SK-N-SH treated with all-trans-retinoic acid at 6 μM for 48 hours (cell line): ENCODE results near the gene CBX5.

Experiments
- ARNTL ChIP-seq: fragments of 450-650 bp; formaldehyde crosslinking; IDR thresholded peaks from 2 replicates; pipeline ENCODE4 v1.5.0; 2020; ENCODE audit warnings: low read depth, mild to moderate bottlenecking, moderate library complexity, borderline replicate concordance
- BACH2 ChIP-seq: fragments of 250-450 bp; sonication (Bioruptor Pico); IDR thresholded peaks from 2 replicates; pipeline ENCODE4 v1.9.0; 2021; ENCODE audit warnings: mild to moderate bottlenecking, borderline replicate concordance
- CSDC2 ChIP-seq: fragments of 250-450 bp; sonication (Bioruptor Pico); IDR thresholded peaks from 2 replicates; pipeline ENCODE4 v1.5.0; 2020; ENCODE audit warnings: mild to moderate bottlenecking, moderate library complexity
- GLIS3 ChIP-seq: fragments of 250-450 bp; sonication (Bioruptor Pico); IDR thresholded peaks from 2 replicates; pipeline ENCODE4 v1.5.0; 2020; ENCODE audit warnings: mild to moderate bottlenecking, moderate library complexity
- OSR1 ChIP-seq: fragments of 250-450 bp; sonication (Bioruptor Pico); IDR thresholded peaks from 2 replicates; pipeline ENCODE4 v1.8.0; 2022; ENCODE audit warnings: moderate library complexity, mild to moderate bottlenecking, inconsistent platforms
- RARB ChIP-seq: fragments of 250-450 bp; sonication (Bioruptor Pico); IDR thresholded peaks from 2 replicates; pipeline ENCODE4 v1.8.0; 2021; ENCODE audit warnings: mild to moderate bottlenecking, moderate library complexity
- TOX ChIP-seq: fragments of 250-450 bp; sonication (Bioruptor Pico); IDR thresholded peaks from 2 replicates; pipeline ENCODE4 v1.8.0; 2021; ENCODE audit warnings: mild to moderate bottlenecking, moderate library complexity, borderline replicate concordance
- ZC3H10 ChIP-seq: fragments of 250-450 bp; sonication (Bioruptor Pico); IDR thresholded peaks from 2 replicates; pipeline ENCODE4 v1.5.1; 2021; ENCODE audit warnings: mild to moderate bottlenecking, moderate library complexity
- ZFP30 ChIP-seq: fragments of 450-650 bp; formaldehyde crosslinking; IDR thresholded peaks from 2 replicates; pipeline ENCODE4 v1.5.0; 2022; ENCODE audit warnings: mild to moderate bottlenecking, moderate library complexity
- ZNF565 ChIP-seq: fragments of 450-650 bp; formaldehyde crosslinking; conservative IDR thresholded peaks from 2 replicates; pipeline ENCODE4 v1.5.0; 2020; ENCODE audit warnings: low read depth, mild to moderate bottlenecking, moderate library complexity
- TF ChIP-seq, protein P1 (sequence below): fragments of 250-450 bp; sonication (Bioruptor Pico); IDR thresholded peaks from 2 replicates; pipeline ENCODE4 v1.5.1; 2020; ENCODE audit warnings: low read depth, mild to moderate bottlenecking, moderate library complexity
- TF ChIP-seq, protein P2 (sequence below): fragments of 250-450 bp; sonication (Bioruptor Pico); IDR thresholded peaks from 2 replicates; pipeline ENCODE4 v1.5.0; 2020; ENCODE audit warnings: mild to moderate bottlenecking, moderate library complexity
- TF ChIP-seq, protein P3 (sequence below): fragments of 250-450 bp; sonication (Bioruptor Pico); IDR thresholded peaks from 2 replicates; pipeline ENCODE4 v1.8.0; 2021; ENCODE audit warnings: low read depth, mild to moderate bottlenecking, moderate library complexity, borderline replicate concordance
- TF ChIP-seq, protein P4 (sequence below): fragments of 250-450 bp; sonication (Bioruptor Pico); IDR thresholded peaks from 2 replicates; pipeline ENCODE4 v1.8.0; 2020; ENCODE audit warnings: mild to moderate bottlenecking, moderate library complexity, borderline replicate concordance

DNA sequence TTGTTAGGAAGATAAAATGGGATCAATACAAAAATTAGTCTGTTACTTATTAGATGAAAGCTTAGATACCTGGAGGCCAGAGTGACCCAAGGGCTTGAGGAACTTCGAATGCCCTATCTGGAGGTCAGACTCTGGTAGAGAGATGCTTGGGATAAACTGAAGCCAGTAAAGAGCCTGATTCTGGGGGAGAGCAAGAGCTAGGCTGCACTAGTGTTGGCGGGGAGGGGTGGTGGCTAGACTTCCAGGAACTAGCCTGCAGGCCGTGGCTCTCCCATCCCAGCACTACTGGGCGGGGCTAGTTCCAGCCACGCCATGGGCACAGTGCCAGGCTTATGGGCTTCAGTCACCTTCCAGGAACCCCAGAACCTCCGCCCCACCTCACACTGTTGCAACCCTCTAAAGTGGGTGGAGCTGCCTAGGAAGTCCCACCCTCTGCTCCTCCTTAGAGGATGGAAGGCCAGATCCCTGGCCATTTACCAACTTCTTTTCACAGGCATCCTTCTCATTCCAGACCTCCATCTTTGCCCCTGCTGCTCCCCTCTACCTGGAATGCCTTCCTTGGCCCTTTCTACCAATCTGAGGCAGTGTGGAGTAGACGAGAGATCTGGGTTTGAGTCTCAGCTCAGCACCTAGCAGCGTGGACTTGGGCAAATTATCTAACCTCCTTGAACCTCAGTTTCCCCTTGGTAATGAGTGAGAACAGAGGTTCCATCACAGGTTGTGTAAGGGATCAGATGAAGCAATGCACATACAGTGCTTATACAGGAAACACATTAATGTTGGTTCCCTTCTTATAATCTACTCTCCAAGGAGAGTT lies 27.2 kb upstream of the CBX5 start:
- TF ChIP-seq ZNF565 (CRISPR knock-in tag) (no peak), ZFP30 (CRISPR knock-in tag) (no peak), ARNTL (CRISPR knock-in tag) (no peak), TOX (CRISPR knock-in tag) (no peak), CSDC2 (no peak), GLIS3 (CRISPR knock-in tag) (no peak), ZC3H10 (CRISPR knock-in tag) (no peak), OSR1 (CRISPR knock-in tag) (no peak), RARB (CRISPR knock-in tag) (no peak), BACH2 (CRISPR knock-in tag) (no peak)
- TF ChIP-seq, protein P1, sequence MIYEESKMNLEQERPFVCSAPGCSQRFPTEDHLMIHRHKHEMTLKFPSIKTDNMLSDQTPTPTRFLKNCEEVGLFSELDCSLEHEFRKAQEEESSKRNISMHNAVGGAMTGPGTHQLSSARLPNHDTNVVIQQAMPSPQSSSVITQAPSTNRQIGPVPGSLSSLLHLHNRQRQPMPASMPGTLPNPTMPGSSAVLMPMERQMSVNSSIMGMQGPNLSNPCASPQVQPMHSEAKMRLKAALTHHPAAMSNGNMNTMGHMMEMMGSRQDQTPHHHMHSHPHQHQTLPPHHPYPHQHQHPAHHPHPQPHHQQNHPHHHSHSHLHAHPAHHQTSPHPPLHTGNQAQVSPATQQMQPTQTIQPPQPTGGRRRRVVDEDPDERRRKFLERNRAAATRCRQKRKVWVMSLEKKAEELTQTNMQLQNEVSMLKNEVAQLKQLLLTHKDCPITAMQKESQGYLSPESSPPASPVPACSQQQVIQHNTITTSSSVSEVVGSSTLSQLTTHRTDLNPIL = no peak
- TF ChIP-seq, protein P2, sequence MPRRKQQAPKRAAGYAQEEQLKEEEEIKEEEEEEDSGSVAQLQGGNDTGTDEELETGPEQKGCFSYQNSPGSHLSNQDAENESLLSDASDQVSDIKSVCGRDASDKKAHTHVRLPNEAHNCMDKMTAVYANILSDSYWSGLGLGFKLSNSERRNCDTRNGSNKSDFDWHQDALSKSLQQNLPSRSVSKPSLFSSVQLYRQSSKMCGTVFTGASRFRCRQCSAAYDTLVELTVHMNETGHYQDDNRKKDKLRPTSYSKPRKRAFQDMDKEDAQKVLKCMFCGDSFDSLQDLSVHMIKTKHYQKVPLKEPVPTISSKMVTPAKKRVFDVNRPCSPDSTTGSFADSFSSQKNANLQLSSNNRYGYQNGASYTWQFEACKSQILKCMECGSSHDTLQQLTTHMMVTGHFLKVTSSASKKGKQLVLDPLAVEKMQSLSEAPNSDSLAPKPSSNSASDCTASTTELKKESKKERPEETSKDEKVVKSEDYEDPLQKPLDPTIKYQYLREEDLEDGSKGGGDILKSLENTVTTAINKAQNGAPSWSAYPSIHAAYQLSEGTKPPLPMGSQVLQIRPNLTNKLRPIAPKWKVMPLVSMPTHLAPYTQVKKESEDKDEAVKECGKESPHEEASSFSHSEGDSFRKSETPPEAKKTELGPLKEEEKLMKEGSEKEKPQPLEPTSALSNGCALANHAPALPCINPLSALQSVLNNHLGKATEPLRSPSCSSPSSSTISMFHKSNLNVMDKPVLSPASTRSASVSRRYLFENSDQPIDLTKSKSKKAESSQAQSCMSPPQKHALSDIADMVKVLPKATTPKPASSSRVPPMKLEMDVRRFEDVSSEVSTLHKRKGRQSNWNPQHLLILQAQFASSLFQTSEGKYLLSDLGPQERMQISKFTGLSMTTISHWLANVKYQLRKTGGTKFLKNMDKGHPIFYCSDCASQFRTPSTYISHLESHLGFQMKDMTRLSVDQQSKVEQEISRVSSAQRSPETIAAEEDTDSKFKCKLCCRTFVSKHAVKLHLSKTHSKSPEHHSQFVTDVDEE (CRISPR knock-in tag) = no peak
- TF ChIP-seq, protein P3, sequence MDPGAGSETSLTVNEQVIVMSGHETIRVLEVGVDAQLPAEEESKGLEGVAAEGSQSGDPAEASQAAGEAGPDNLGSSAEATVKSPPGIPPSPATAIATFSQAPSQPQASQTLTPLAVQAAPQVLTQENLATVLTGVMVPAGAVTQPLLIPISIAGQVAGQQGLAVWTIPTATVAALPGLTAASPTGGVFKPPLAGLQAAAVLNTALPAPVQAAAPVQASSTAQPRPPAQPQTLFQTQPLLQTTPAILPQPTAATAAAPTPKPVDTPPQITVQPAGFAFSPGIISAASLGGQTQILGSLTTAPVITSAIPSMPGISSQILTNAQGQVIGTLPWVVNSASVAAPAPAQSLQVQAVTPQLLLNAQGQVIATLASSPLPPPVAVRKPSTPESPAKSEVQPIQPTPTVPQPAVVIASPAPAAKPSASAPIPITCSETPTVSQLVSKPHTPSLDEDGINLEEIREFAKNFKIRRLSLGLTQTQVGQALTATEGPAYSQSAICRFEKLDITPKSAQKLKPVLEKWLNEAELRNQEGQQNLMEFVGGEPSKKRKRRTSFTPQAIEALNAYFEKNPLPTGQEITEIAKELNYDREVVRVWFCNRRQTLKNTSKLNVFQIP (CRISPR knock-in tag) = no peak
- TF ChIP-seq, protein P4, sequence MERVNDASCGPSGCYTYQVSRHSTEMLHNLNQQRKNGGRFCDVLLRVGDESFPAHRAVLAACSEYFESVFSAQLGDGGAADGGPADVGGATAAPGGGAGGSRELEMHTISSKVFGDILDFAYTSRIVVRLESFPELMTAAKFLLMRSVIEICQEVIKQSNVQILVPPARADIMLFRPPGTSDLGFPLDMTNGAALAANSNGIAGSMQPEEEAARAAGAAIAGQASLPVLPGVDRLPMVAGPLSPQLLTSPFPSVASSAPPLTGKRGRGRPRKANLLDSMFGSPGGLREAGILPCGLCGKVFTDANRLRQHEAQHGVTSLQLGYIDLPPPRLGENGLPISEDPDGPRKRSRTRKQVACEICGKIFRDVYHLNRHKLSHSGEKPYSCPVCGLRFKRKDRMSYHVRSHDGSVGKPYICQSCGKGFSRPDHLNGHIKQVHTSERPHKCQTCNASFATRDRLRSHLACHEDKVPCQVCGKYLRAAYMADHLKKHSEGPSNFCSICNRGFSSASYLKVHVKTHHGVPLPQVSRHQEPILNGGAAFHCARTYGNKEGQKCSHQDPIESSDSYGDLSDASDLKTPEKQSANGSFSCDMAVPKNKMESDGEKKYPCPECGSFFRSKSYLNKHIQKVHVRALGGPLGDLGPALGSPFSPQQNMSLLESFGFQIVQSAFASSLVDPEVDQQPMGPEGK = no peak
